ENCODE data around the gene IMMP2L. TPM values are rescaled to one million over a fixed set of nuclear protein-coding genes. Genes with fewer than 3 reads are reported as not detected.

The IMMP2L gene
- total and polyA plus RNA-seq, 2 of the 4 experiments (the other 2 are of a cell fraction), result 5.8 to 9.3 TPM

GRCh38 chr7:111370002-111370401 is 192.3 kb downstream of the IMMP2L start:
- no peak overlapping the region for H3K56ac ChIP-seq (ENCODE audit: extremely low read depth, insufficient read depth, low read length)
- H3K36me3 ChIP-seq (ENCODE audit: control insufficient read depth, insufficient read depth, low read length), result no peaks in the 10 kb centered on the region
- ChIA-PET POLR2A (ENCODE audit: unreplicated experiment) (no interaction called here), CTCF (no interaction called here)
- H3K4ac ChIP-seq (ENCODE audit: low read depth, low read length), result no peak overlapping the region
- no peak overlapping the region for H3K4me3 ChIP-seq (ENCODE audit: insufficient read depth, low read depth, low read length)
- ATAC-seq (ENCODE audit: low read depth) (no peak), DNase-seq (no peak)
- no peak overlapping the region for H3K4me2 ChIP-seq (ENCODE audit: low read depth, low read length)
- H3K79me1 ChIP-seq (ENCODE audit: low read depth in 1 of 2, low read length in 2 of 2), result no peaks in the 10 kb centered on the region
- H3K27ac ChIP-seq (ENCODE audit: insufficient read depth, low read length), result no peak overlapping the region
- no peak overlapping the region for H4K5ac ChIP-seq (ENCODE audit: low read depth, low read length)
- dilution Hi-C loops (cut with HindIII; ENCODE audit: low sequenced_read_pairs, unreplicated experiment) (no loop called here), intact Hi-C loops (cut with micrococcal nuclease) (no loop called here), in situ Hi-C loops (cut with MboI; ENCODE audit: low sequenced_read_pairs) (no loop called here)
- no peak overlapping the region for H3K18ac ChIP-seq (ENCODE audit: low read depth, low read length)
- H3K23ac ChIP-seq (ENCODE audit: low read depth, low read length), result no peak overlapping the region
- no peaks in the 10 kb centered on the region for H3K4me1 ChIP-seq (ENCODE audit: control insufficient read depth, insufficient read depth, low read length)
- H3K27me3 ChIP-seq (ENCODE audit: control insufficient read depth, insufficient read depth, low read length), result no peaks in the 10 kb centered on the region
- no peak overlapping the region for H3K14ac ChIP-seq (replicated peaks; ENCODE audit: low read depth, low read length)
- H3K9me1 ChIP-seq (ENCODE audit: insufficient read depth, low read length), result no peaks in the 10 kb centered on the region; the same call in 1 of the 2 replicates
- H2BK120ac ChIP-seq (ENCODE audit: low read depth, low read length), result no peak overlapping the region
- no peak overlapping the region for H4K8ac ChIP-seq (ENCODE audit: low read depth in 2 of 2, low read length in 2 of 2)
- H3K9me3 ChIP-seq (ENCODE audit: control insufficient read depth, insufficient read depth, low read length), result no peaks in the 10 kb centered on the region
- no peaks in the 10 kb centered on the region for H4K20me1 ChIP-seq (ENCODE audit: insufficient read depth, low read length)
- H4K91ac ChIP-seq (ENCODE audit: insufficient read depth, low read depth, low read length), result no peak overlapping the region
- no peak overlapping the region for H2BK5ac ChIP-seq (ENCODE audit: low read depth, low read length, poor library complexity, severe bottlenecking)
- BruUV-seq (replicated peaks), result no TSS peak
- TF ChIP-seq NFE2L2 (IDR thresholded peaks at IDR 0.05; ENCODE audit: low read depth, low read length), result no peak
- TF ChIP-seq SMC3 (IDR thresholded peaks at IDR 0.05; ENCODE audit: low read depth, low read length), result no peak
- TF ChIP-seq CEBPB (IDR thresholded peaks at IDR 0.05; ENCODE audit: low read depth, low read length), result no peak
- no peak for TF ChIP-seq CHD1 (IDR thresholded peaks at IDR 0.05; ENCODE audit: low read depth, low read length)
- no peak for TF ChIP-seq MAZ (IDR thresholded peaks at IDR 0.05; ENCODE audit: borderline replicate concordance, low read depth, low read length)
- TF ChIP-seq MAFK (IDR thresholded peaks at IDR 0.05; ENCODE audit: low read depth, low read length), result no peak
- TF ChIP-seq ELK1 (IDR thresholded peaks at IDR 0.05; ENCODE audit: borderline replicate concordance, low read depth, low read length), result no peak
- no peak for TF ChIP-seq CTCF (conservative IDR thresholded peaks at IDR 0.05; ENCODE audit: low read depth, low read length)
- TF ChIP-seq FOS (IDR thresholded peaks at IDR 0.05; ENCODE audit: low read depth, low read length), result no peak
- no peak for TF ChIP-seq RCOR1 (IDR thresholded peaks at IDR 0.05; ENCODE audit: insufficient replicate concordance, low read length)
- no peak for TF ChIP-seq USF2 (IDR thresholded peaks at IDR 0.05; ENCODE audit: low read depth, low read length)
- TF ChIP-seq BHLHE40 (IDR thresholded peaks at IDR 0.05; ENCODE audit: low read depth, low read length), result no peak
- H2BK15ac ChIP-seq (ENCODE audit: low read depth, low read length), result no peak overlapping the region
- no peak overlapping the region for H3K9ac ChIP-seq (ENCODE audit: low read depth, low read length)
- H2BK20ac ChIP-seq (ENCODE audit: low read depth, low read length), result no peak overlapping the region
- H2AFZ ChIP-seq (replicated peaks; ENCODE audit: low read length, poor library complexity), result no peak overlapping the region
- no peak overlapping the region for H2AK9ac ChIP-seq (replicated peaks; ENCODE audit: low read depth, low read length, poor library complexity)
- WGBS, 2 experiments (ENCODE audit: extremely low coverage in 2 of 2, insufficient read length in 1 of 2), result no CpG with 5 or more reads among the region's 1 CpG
- no peak overlapping the region for H2AK5ac ChIP-seq (ENCODE audit: low read depth, low read length)
